ELR (cell line): ENCODE results near the gene MCCC1.

ENCODE experiments used
- DNase-seq: peaks from one replicate; pipeline ENCODE4 v3.0.0-alpha.2; 2015; ENCODE audit warnings: low read depth

Gene MCCC1

GRCh38 chr3:182980204-182981037, 118.9 kb downstream of the MCCC1 start, which contains the start of gene DCUN1D1:
DCUN1D1 (minus strand) TSS chr3:182980538; CDS start chr3:182980489, 49 bp downstream.
- DNase-seq, result peak; percentile 89

- DNase-seq, result peak; percentile 47
These were observed 119.6 kb downstream of the MCCC1 start for GRCh38 chr3:182979674-182980191.

- peak; percentile 40 for DNase-seq
These were observed 120.1 kb downstream of the MCCC1 start for GRCh38 chr3:182979103-182979673.

- DNase-seq, result no peak
These were observed 120.9 kb downstream of the MCCC1 start for GRCh38 chr3:182978387-182978786.

GRCh38 chr3:182973047-182973446, 126.2 kb downstream of the MCCC1 start:
- DNase-seq, result peak; percentile 50

- DNase-seq, result no peak
These were observed 126.9 kb downstream of the MCCC1 start for GRCh38 chr3:182972387-182972786.

GRCh38 chr3:182971637-182972036, 127.7 kb downstream of the MCCC1 start:
- DNase-seq, result no peak

GRCh38 chr3:182970811-182971418, 128.4 kb downstream of the MCCC1 start:
- no peak for DNase-seq

GRCh38 chr3:182969853-182970252, 129.4 kb downstream of the MCCC1 start:
- DNase-seq, result no peak

GRCh38 chr3:182969277-182969676, 130.0 kb downstream of the MCCC1 start:
- DNase-seq, result peak; percentile 75

- no peak for DNase-seq
These were observed 131.8 kb downstream of the MCCC1 start for GRCh38 chr3:182967218-182968204.

GRCh38 chr3:182965861-182966366, 133.4 kb downstream of the MCCC1 start:
- no peak for DNase-seq
